HCT116 (cell line): Measurements from ENCODE around the gene IGSF6. TPM values are rescaled to one million over a fixed set of nuclear protein-coding genes. Genes with fewer than 3 reads are reported as not detected.

ENCODE experiments used
- ATAC-seq: fragments of 200-7000 bp; cut with Tn5 transposase; 2 replicates; pipeline ENCODE4 v1.9.1; 2020; ENCODE audit warnings: mild to moderate bottlenecking, moderate library complexity
- BruUV-seq: library from RNA; stranded (reverse); fragments of 400-500 nt; replicated peaks from 2 replicates; lab custom pipeline; 2021; lab: Mats Ljungman, UMichigan
- CTCF ChIA-PET: fragments of 300-600 bp; sonication (Branson Sonifier 250); formaldehyde crosslinking; loops from one replicate; lab custom pipeline; 2021; ENCODE audit warnings: antibody characterized with exemption; lab: Charles Lee
- POLR2A ChIA-PET: fragments of 300-600, 350-600 bp; sonication (Branson Sonifier 250); formaldehyde crosslinking; loops from one replicate; lab custom pipeline; 2021; ENCODE audit warnings: antibody characterized with exemption; lab: Charles Lee
- RAD21 ChIA-PET, 2 experiments: fragments of 300-600 bp; sonication (Branson Sonifier 250); formaldehyde crosslinking; loops; one replicate each; lab custom pipeline; 2023; ENCODE audit warnings: low total read pairs in 2 of 2; ENCODE audit not compliant: uncharacterized antibody in 2 of 2, unreplicated experiment in 2 of 2, low non-redundant PET in 1 of 2; lab: Charles Lee
- DNase-seq: peaks from one replicate; pipeline ENCODE4 v3.0.0-alpha.2; 2010; ENCODE audit warnings: low read depth, low spot score
- H2AFZ ChIP-seq: fragments of 200-600 bp; shearing (Covaris generic), sonication (generic); 2 replicates; pipeline ENCODE4 v1.6.1; 2017; ENCODE audit warnings: low read depth, mixed run types, mixed read lengths, antibody characterized with exemption, low read length; ENCODE audit not compliant: poor library complexity, severe bottlenecking
- H3K27ac ChIP-seq: 2 replicates; pipeline ENCODE4 v1.5.1; 2012; ENCODE audit warnings: low read depth, low read length
- H3K27me3 ChIP-seq: fragments of 200-600 bp; sonication (generic); 2 replicates; pipeline ENCODE4 v1.6.1; 2016; ENCODE audit warnings: mixed run types, low read length, mixed read lengths; ENCODE audit not compliant: insufficient read depth
- H3K36me3 ChIP-seq, 2 experiments: fragments of 200-500 bp in 1 of 2; fragments of 200-600 bp in 1 of 2; sonication (Bioruptor generic) in 1 of 2; sonication (generic) in 1 of 2; 2 replicates each; pipeline versions ENCODE4 v1.5.1 to v1.6.1; 2014 to 2016; ENCODE audit warnings: low read length in 2 of 2, inconsistent platforms in 1 of 2, mixed read lengths in 1 of 2, mixed run types in 1 of 2; ENCODE audit not compliant: insufficient read depth in 2 of 2, control insufficient read depth in 1 of 2
- H3K4me1 ChIP-seq, 2 experiments: fragments of 200-600 bp in 1 of 2; sonication (generic) in 1 of 2; 2 replicates each; pipeline versions ENCODE4 v1.5.1 to v1.6.1; 2012 to 2017; ENCODE audit warnings: low read length in 2 of 2, inconsistent platforms in 1 of 2, mild to moderate bottlenecking in 1 of 2, mixed read lengths in 1 of 2, mixed run types in 1 of 2, moderate library complexity in 1 of 2; ENCODE audit not compliant: insufficient read depth in 2 of 2, control insufficient read depth in 1 of 2
- H3K4me2 ChIP-seq: fragments of 200-600 bp; sonication (generic); 2 replicates; pipeline ENCODE4 v1.6.1; 2017; ENCODE audit warnings: mixed run types, low read length, mixed read lengths
- H3K4me3 ChIP-seq, 2 experiments: fragments of 200-600 bp in 1 of 2; sonication (generic) in 1 of 2; replicated peaks in 1 of 2; 2 replicates each; pipeline ENCODE4 v1.5.1; 2011 to 2016; ENCODE audit warnings: low read length in 2 of 2, control low read depth in 1 of 2, low read depth in 1 of 2, mild to moderate bottlenecking in 1 of 2, mixed read lengths in 1 of 2, mixed run types in 1 of 2
- H3K79me2 ChIP-seq: fragments of 200-600 bp; sonication (generic); 2 replicates; pipeline ENCODE4 v1.6.1; 2017; ENCODE audit warnings: mild to moderate bottlenecking, mixed run types, low read length, moderate library complexity, mixed read lengths; ENCODE audit not compliant: insufficient read depth
- H3K9ac ChIP-seq: fragments of 200-600 bp; sonication (generic); 2 replicates; pipeline ENCODE4 v1.6.1; 2016; ENCODE audit warnings: low read length, mixed read lengths
- H3K9me2 ChIP-seq: fragments of 200-600 bp; sonication (generic), shearing (Covaris generic); 2 replicates; pipeline ENCODE4 v1.6.1; 2017; ENCODE audit warnings: mixed run types, mild to moderate bottlenecking, moderate library complexity; ENCODE audit not compliant: insufficient read depth
- H3K9me3 ChIP-seq, 2 experiments: fragments of 200-500 bp in 1 of 2; fragments of 200-600 bp in 1 of 2; sonication (Bioruptor generic) in 1 of 2; sonication (generic) in 1 of 2; 2 replicates each; pipeline ENCODE4 v1.6.1; 2014 to 2017; ENCODE audit warnings: low read length in 2 of 2, mixed read lengths in 2 of 2, inconsistent platforms in 1 of 2, low read depth in 1 of 2, mild to moderate bottlenecking in 1 of 2, mixed run types in 1 of 2, moderate library complexity in 1 of 2; ENCODE audit not compliant: control insufficient read depth in 1 of 2, insufficient read depth in 1 of 2
- H4K20me1 ChIP-seq: fragments of 200-600 bp; sonication (generic), shearing (Covaris generic); 2 replicates; pipeline ENCODE4 v1.6.1; 2017; ENCODE audit warnings: mixed run types, mild to moderate bottlenecking, moderate library complexity; ENCODE audit not compliant: insufficient read depth
- CBX3 ChIP-seq: IDR thresholded peaks from 2 replicates; pipeline ENCODE4 v1.6.1; 2012; ENCODE audit warnings: low read depth
- ELF1 ChIP-seq: IDR thresholded peaks from 2 replicates; pipeline ENCODE4 v1.6.1; 2012; ENCODE audit warnings: low read depth, borderline replicate concordance
- EZH2 ChIP-seq: fragments of 200-600 bp; sonication (generic); IDR thresholded peaks from 2 replicates; pipeline ENCODE4 v1.6.1; 2017; ENCODE audit warnings: antibody characterized with exemption, mixed run types
- EZH2phosphoT487 ChIP-seq: fragments of 200-600 bp; IDR thresholded peaks from 2 replicates; pipeline ENCODE4 v1.6.1; 2018; ENCODE audit warnings: antibody characterized with exemption, borderline replicate concordance
- JUND ChIP-seq: IDR thresholded peaks from 2 replicates; pipeline ENCODE4 v1.6.1; 2012
- POLR2A ChIP-seq: IDR thresholded peaks from 2 replicates; pipeline ENCODE4 v1.7.0; 2011; ENCODE audit warnings: borderline replicate concordance; ENCODE audit not compliant: insufficient read depth, insufficient read length; ENCODE audit errors: extremely low read depth
- RAD21 ChIP-seq: IDR thresholded peaks from 2 replicates; pipeline ENCODE4 v1.6.1; 2012; ENCODE audit warnings: low read depth, mild to moderate bottlenecking
- SIN3A ChIP-seq: IDR thresholded peaks from 2 replicates; pipeline ENCODE4 v1.6.1; 2012; ENCODE audit warnings: low read depth
- SP1 ChIP-seq: IDR thresholded peaks from 2 replicates; pipeline ENCODE4 v1.6.1; 2012; ENCODE audit warnings: low read depth
- TCF7L2 ChIP-seq: IDR thresholded peaks from 2 replicates; pipeline ENCODE4 v1.7.0; 2011; ENCODE audit warnings: borderline replicate concordance, inconsistent platforms; ENCODE audit not compliant: insufficient read depth, insufficient read length; ENCODE audit errors: extremely low read depth
- YY1 ChIP-seq: IDR thresholded peaks from 2 replicates; pipeline ENCODE4 v1.6.1; 2011; ENCODE audit warnings: low read length, low read depth, moderate library complexity, mild to moderate bottlenecking; ENCODE audit not compliant: insufficient replicate concordance; ENCODE audit errors: extremely low read depth
- ZFX ChIP-seq: fragments of 450-650 bp; IDR thresholded peaks from 2 replicates; pipeline ENCODE4 v1.6.1; 2017
- ZNF274 ChIP-seq: fragments of 200-500 bp; sonication (Bioruptor generic); IDR thresholded peaks from 2 replicates; pipeline ENCODE4 v1.6.1; 2014; ENCODE audit warnings: mild to moderate bottlenecking, low read depth, low read length, inconsistent platforms
- intact Hi-C: fragments of 100-400 bp; cut with micrococcal nuclease; formaldehyde crosslinking; loops from 2 replicates; pipeline ENCODE4 v1.10.0; 2022
- total RNA-seq: library from RNA; stranded (reverse); gene quantifications from one replicate; pipeline ENCODE4 v1.2.1, GENCODE V29; 2021; ENCODE audit not compliant: unreplicated experiment
- TF ChIP-seq, protein P1 (sequence below), 3 experiments: fragments of 200-600 bp in 1 of 3; sonication (generic) in 1 of 3; IDR thresholded peaks in 2 of 3; conservative IDR thresholded peaks in 1 of 3; 2 replicates each; pipeline ENCODE4 v1.5.1; 2012 to 2017; ENCODE audit warnings: low read depth in 2 of 3, low read length in 2 of 3, antibody characterized with exemption in 1 of 3, borderline replicate concordance in 1 of 3, control low read depth in 1 of 3, mild to moderate bottlenecking in 1 of 3, mixed read lengths in 1 of 3, mixed run types in 1 of 3, moderate library complexity in 1 of 3; ENCODE audit not compliant: insufficient read depth in 1 of 3
- TF ChIP-seq, protein P2 (sequence below): IDR thresholded peaks from 2 replicates; pipeline ENCODE4 v1.6.1; 2011; ENCODE audit warnings: mild to moderate bottlenecking, low read length, moderate library complexity; ENCODE audit not compliant: insufficient replicate concordance; ENCODE audit errors: extremely low read depth
- TF ChIP-seq, protein P3 (sequence below): IDR thresholded peaks from 2 replicates; pipeline ENCODE4 v1.6.1; 2012
- TF ChIP-seq, protein P4 (sequence below): IDR thresholded peaks from 2 replicates; pipeline ENCODE4 v1.6.1; 2012; ENCODE audit warnings: low read depth
- TF ChIP-seq, protein P5 (sequence below): IDR thresholded peaks from 2 replicates; pipeline ENCODE4 v1.6.1; 2012

IGSF6 gene
- total RNA-seq, 1 experiment from 2014 or later = not detected

DNA sequence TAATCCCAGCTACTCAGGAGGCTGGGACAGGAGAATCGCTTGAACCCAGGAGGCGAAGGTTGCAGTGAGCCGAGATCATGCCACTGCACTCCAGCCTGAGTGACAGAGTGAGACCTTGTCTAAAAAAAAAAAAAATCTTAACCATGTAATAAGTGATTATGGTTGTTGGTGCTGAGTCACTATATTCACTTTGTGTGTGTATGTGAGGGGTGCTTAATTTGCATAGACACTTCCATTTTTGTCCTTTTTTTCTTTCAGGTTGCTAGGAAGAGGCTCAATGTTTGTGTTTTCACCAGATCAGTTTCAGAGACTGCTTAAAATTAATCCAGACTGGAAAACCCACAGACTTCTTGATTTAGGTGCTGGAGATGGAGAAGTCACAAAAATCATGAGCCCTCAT, 34.8 kb downstream of the IGSF6 start:
- TF ChIP-seq, protein P1, sequence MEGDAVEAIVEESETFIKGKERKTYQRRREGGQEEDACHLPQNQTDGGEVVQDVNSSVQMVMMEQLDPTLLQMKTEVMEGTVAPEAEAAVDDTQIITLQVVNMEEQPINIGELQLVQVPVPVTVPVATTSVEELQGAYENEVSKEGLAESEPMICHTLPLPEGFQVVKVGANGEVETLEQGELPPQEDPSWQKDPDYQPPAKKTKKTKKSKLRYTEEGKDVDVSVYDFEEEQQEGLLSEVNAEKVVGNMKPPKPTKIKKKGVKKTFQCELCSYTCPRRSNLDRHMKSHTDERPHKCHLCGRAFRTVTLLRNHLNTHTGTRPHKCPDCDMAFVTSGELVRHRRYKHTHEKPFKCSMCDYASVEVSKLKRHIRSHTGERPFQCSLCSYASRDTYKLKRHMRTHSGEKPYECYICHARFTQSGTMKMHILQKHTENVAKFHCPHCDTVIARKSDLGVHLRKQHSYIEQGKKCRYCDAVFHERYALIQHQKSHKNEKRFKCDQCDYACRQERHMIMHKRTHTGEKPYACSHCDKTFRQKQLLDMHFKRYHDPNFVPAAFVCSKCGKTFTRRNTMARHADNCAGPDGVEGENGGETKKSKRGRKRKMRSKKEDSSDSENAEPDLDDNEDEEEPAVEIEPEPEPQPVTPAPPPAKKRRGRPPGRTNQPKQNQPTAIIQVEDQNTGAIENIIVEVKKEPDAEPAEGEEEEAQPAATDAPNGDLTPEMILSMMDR (IDR thresholded peaks at IDR 0.05 in 2 of 3, conservative IDR thresholded peaks at IDR 0.05 in 1 of 3; ENCODE audit: borderline replicate concordance in 1 of 3, insufficient read depth in 1 of 3, low read depth in 2 of 3, low read length in 2 of 3) = no peak
- no peak for TF ChIP-seq EZH2phosphoT487
- TF ChIP-seq TCF7L2 = no peak
- TF ChIP-seq ZNF274 = no peak
- TF ChIP-seq, protein P2, sequence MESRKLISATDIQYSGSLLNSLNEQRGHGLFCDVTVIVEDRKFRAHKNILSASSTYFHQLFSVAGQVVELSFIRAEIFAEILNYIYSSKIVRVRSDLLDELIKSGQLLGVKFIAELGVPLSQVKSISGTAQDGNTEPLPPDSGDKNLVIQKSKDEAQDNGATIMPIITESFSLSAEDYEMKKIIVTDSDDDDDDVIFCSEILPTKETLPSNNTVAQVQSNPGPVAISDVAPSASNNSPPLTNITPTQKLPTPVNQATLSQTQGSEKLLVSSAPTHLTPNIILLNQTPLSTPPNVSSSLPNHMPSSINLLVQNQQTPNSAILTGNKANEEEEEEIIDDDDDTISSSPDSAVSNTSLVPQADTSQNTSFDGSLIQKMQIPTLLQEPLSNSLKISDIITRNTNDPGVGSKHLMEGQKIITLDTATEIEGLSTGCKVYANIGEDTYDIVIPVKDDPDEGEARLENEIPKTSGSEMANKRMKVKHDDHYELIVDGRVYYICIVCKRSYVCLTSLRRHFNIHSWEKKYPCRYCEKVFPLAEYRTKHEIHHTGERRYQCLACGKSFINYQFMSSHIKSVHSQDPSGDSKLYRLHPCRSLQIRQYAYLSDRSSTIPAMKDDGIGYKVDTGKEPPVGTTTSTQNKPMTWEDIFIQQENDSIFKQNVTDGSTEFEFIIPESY = no peak
- TF ChIP-seq ELF1 = no peak
- TF ChIP-seq, protein P3, sequence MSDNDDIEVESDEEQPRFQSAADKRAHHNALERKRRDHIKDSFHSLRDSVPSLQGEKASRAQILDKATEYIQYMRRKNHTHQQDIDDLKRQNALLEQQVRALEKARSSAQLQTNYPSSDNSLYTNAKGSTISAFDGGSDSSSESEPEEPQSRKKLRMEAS = no peak
- no peak for TF ChIP-seq YY1
- TF ChIP-seq RAD21 = no peak
- TF ChIP-seq ZFX = no peak
- no peak for TF ChIP-seq EZH2
- no peak for TF ChIP-seq CBX3
- TF ChIP-seq, protein P4, sequence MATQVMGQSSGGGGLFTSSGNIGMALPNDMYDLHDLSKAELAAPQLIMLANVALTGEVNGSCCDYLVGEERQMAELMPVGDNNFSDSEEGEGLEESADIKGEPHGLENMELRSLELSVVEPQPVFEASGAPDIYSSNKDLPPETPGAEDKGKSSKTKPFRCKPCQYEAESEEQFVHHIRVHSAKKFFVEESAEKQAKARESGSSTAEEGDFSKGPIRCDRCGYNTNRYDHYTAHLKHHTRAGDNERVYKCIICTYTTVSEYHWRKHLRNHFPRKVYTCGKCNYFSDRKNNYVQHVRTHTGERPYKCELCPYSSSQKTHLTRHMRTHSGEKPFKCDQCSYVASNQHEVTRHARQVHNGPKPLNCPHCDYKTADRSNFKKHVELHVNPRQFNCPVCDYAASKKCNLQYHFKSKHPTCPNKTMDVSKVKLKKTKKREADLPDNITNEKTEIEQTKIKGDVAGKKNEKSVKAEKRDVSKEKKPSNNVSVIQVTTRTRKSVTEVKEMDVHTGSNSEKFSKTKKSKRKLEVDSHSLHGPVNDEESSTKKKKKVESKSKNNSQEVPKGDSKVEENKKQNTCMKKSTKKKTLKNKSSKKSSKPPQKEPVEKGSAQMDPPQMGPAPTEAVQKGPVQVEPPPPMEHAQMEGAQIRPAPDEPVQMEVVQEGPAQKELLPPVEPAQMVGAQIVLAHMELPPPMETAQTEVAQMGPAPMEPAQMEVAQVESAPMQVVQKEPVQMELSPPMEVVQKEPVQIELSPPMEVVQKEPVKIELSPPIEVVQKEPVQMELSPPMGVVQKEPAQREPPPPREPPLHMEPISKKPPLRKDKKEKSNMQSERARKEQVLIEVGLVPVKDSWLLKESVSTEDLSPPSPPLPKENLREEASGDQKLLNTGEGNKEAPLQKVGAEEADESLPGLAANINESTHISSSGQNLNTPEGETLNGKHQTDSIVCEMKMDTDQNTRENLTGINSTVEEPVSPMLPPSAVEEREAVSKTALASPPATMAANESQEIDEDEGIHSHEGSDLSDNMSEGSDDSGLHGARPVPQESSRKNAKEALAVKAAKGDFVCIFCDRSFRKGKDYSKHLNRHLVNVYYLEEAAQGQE = no peak
- no peak for TF ChIP-seq POLR2A
- TF ChIP-seq JUND = no peak
- TF ChIP-seq, protein P5, sequence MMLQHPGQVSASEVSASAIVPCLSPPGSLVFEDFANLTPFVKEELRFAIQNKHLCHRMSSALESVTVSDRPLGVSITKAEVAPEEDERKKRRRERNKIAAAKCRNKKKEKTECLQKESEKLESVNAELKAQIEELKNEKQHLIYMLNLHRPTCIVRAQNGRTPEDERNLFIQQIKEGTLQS = no peak
- TF ChIP-seq SIN3A = no peak
- no peak for TF ChIP-seq SP1
- TF ChIP-seq, all 23 proteins: peak for 0
- no peak overlapping the region for H3K4me2 ChIP-seq
- H3K9me3 ChIP-seq = no peaks in the 10 kb centered on the region
- H3K79me2 ChIP-seq = 0 out of 2 replicates have a peak, but pooled peaks cover 10% of the 10 kb centered on the region
- no peaks in the 10 kb centered on the region for H4K20me1 ChIP-seq
- H3K4me3 ChIP-seq = no peak overlapping the region
- ChIA-PET CTCF (no interaction called here), POLR2A (no interaction called here), RAD21 (no interaction called here)
- H3K27ac ChIP-seq = no peak overlapping the region
- H3K9ac ChIP-seq = no peak overlapping the region
- no peaks in the 10 kb centered on the region for H3K4me1 ChIP-seq
- H2AFZ ChIP-seq = no peak overlapping the region
- no peaks in the 10 kb centered on the region for H3K9me2 ChIP-seq
- intact Hi-C loops = no loop called here
- ATAC-seq (no peak), DNase-seq (no peak)
- H3K36me3 ChIP-seq = no peaks in the 10 kb centered on the region
- no TSS peak for BruUV-seq
- no peaks in the 10 kb centered on the region for H3K27me3 ChIP-seq
